ENCODE data around the gene GNPTAB.
"Not testable (repeated sequence)": the region's sequence is repeated elsewhere in the genome, so short reads cannot be mapped to it uniquely, and the experiment has no call there.

Gene GNPTAB

GRCh38 chr12:101830367-101831325 lies at the start of gene GNPTAB:
Gene GNPTAB (minus strand): TSS chr12:101830959. CDS start chr12:101830675, 284 bp downstream.
- peak; percentile 94 for DNase-seq (ENCODE audit: low read depth)

- no peak for DNase-seq (ENCODE audit: low read depth)
Measured at GRCh38 chr12:101878243-101878821, 47.6 kb upstream of the GNPTAB start.

GRCh38 chr12:101877806-101878242 lies 47.1 kb upstream of the GNPTAB start:
- DNase-seq (ENCODE audit: low read depth): no peak

GRCh38 chr12:101876861-101877805 lies 46.4 kb upstream of the GNPTAB start, which contains the start of gene DRAM1:
Gene DRAM1 (plus strand): TSS chr12:101877580. CDS start chr12:101877790, 210 bp downstream.
- peak; percentile 55 for DNase-seq (ENCODE audit: low read depth)

- DNase-seq (ENCODE audit: low read depth): no peak
Measured at GRCh38 chr12:101876322-101876860, 45.6 kb upstream of the GNPTAB start.

- no peak for DNase-seq (ENCODE audit: low read depth)
Measured at GRCh38 chr12:101875162-101875561, 44.4 kb upstream of the GNPTAB start.

- DNase-seq (ENCODE audit: low read depth): no peak
Measured at GRCh38 chr12:101870925-101871324, 40.2 kb upstream of the GNPTAB start.

- DNase-seq (ENCODE audit: low read depth): not testable (repeated sequence)
Measured at GRCh38 chr12:101867619-101868018, 36.9 kb upstream of the GNPTAB start.

GRCh38 chr12:101866615-101867373 lies 36.0 kb upstream of the GNPTAB start:
- DNase-seq (ENCODE audit: low read depth): no peak

- DNase-seq (ENCODE audit: low read depth): no peak
Measured at GRCh38 chr12:101863981-101864380, 33.2 kb upstream of the GNPTAB start.

GRCh38 chr12:101862245-101862644 lies 31.5 kb upstream of the GNPTAB start:
- DNase-seq (ENCODE audit: low read depth): no peak

GRCh38 chr12:101861688-101862087 lies 30.9 kb upstream of the GNPTAB start:
- DNase-seq (ENCODE audit: low read depth): not testable (repeated sequence)

GRCh38 chr12:101859664-101860607 lies 29.2 kb upstream of the GNPTAB start:
- DNase-seq (ENCODE audit: low read depth): no peak

- DNase-seq (ENCODE audit: low read depth): no peak
Measured at GRCh38 chr12:101858361-101858760, 27.6 kb upstream of the GNPTAB start.

GRCh38 chr12:101857043-101857558 lies 26.3 kb upstream of the GNPTAB start:
- no peak for DNase-seq (ENCODE audit: low read depth)

GRCh38 chr12:101856614-101857013 lies 25.9 kb upstream of the GNPTAB start:
- not testable (repeated sequence) for DNase-seq (ENCODE audit: low read depth)

- no peak for DNase-seq (ENCODE audit: low read depth)
Measured at GRCh38 chr12:101855976-101856375, 25.2 kb upstream of the GNPTAB start.

GRCh38 chr12:101855364-101855884 lies 24.7 kb upstream of the GNPTAB start:
- no peak for DNase-seq (ENCODE audit: low read depth)

- no peak for DNase-seq (ENCODE audit: low read depth)
Measured at GRCh38 chr12:101854747-101855146, 24.0 kb upstream of the GNPTAB start.
